ENCODE measurements around the gene IGF2BP3. TPM values are rescaled to one million over a fixed set of nuclear protein-coding genes. Genes with fewer than 3 reads are reported as not detected.

The IGF2BP3 gene
- total and polyA plus RNA-seq, 8 donors: 0.09 to 1.3 (median 0.55) TPM

- Histone ChIP-seq H3K36me3 (no peaks in the 10 kb centered on the region), H3K27me3 (peaks cover 0 to 21% (median 10%) of the 10 kb centered on the region in 4 donors), H3K4me1 (peaks cover 0 to 2% (median 0%) of the 10 kb centered on the region in 3 donors), H3K4me3 (no peak overlapping the region), H3K9me3 (no peaks in the 10 kb centered on the region), H3K27ac (no peak overlapping the region)
- ATAC-seq (peak in 3 of 4 donors; percentile 61 to 73 (median 72)), DNase-seq (no peak), FAIRE-seq (no peak)
- intact Hi-C loops (cut with DNase I): no loop called here
- TF ChIP-seq CTCF (IDR thresholded peaks at IDR 0.05): no peak
- WGBS, 2 donors: 17 to 20% methylated on average over 2 of the region's 2 CpGs
These were observed 7.4 kb downstream of the IGF2BP3 start for GRCh38 chr7:23462846-23463245.

GRCh38 chr7:23458044-23458443 is 12.2 kb downstream of the IGF2BP3 start:
- intact Hi-C loops (cut with DNase I): no loop called here
- no peak for FAIRE-seq
- Histone ChIP-seq H3K9me3 (no peaks in the 10 kb centered on the region), H3K27ac (no peak overlapping the region), H3K4me1 (no peaks in the 10 kb centered on the region), H3K36me3 (no peaks in the 10 kb centered on the region), H3K27me3 (peaks cover 0 to 11% (median 0%) of the 10 kb centered on the region in 4 donors), H3K4me3 (no peak overlapping the region)
- 67 to 84% methylated on average over 3 of the region's 3 CpGs for WGBS, 2 donors
- no peak for TF ChIP-seq CTCF (IDR thresholded peaks at IDR 0.05)
- DNase-seq: no peak
- ATAC-seq: no peak

- Histone ChIP-seq H3K27ac (no peak overlapping the region), H3K27me3 (peaks cover 0 to 9% (median 0%) of the 10 kb centered on the region in 4 donors), H3K36me3 (no peaks in the 10 kb centered on the region), H3K9me3 (no peaks in the 10 kb centered on the region), H3K4me1 (no peaks in the 10 kb centered on the region), H3K4me3 (no peak overlapping the region)
- no peak for TF ChIP-seq CTCF (IDR thresholded peaks at IDR 0.05)
- intact Hi-C loops (cut with DNase I): no loop called here
- ATAC-seq: no peak
- no peak for FAIRE-seq
- WGBS, 2 donors: 77 to 87% methylated on average over 3 of the region's 3 CpGs
- DNase-seq: no peak
These were observed 14.2 kb downstream of the IGF2BP3 start for GRCh38 chr7:23456093-23456492.

GRCh38 chr7:23454881-23455526 is 15.3 kb downstream of the IGF2BP3 start:
- no peaks in the 10 kb centered on the region for H3K4me1 ChIP-seq
- DNase-seq (no peak), FAIRE-seq (no peak), ATAC-seq (no peak)
- WGBS, 2 donors: 71 to 84% methylated on average over 5 of the region's 5 CpGs
- H3K27me3 ChIP-seq: peaks cover 0 to 9% (median 0%) of the 10 kb centered on the region in 4 donors
- H3K9me3 ChIP-seq: no peaks in the 10 kb centered on the region
- H3K27ac ChIP-seq: no peak overlapping the region
- intact Hi-C loops (cut with DNase I): no loop called here
- no peak overlapping the region for H3K4me3 ChIP-seq
- TF ChIP-seq CTCF (IDR thresholded peaks at IDR 0.05): no peak
- H3K36me3 ChIP-seq: no peaks in the 10 kb centered on the region

- Histone ChIP-seq H3K36me3 (no peaks in the 10 kb centered on the region), H3K27me3 (peaks cover 0 to 4% (median 0%) of the 10 kb centered on the region in 4 donors), H3K4me1 (no peaks in the 10 kb centered on the region), H3K9me3 (no peaks in the 10 kb centered on the region), H3K4me3 (no peak overlapping the region), H3K27ac (no peak overlapping the region)
- WGBS, 2 donors: 72 to 82% methylated on average over 6 of the region's 6 CpGs
- no peak for FAIRE-seq
- intact Hi-C loops (cut with DNase I): no loop called here
- no peak for DNase-seq
- ATAC-seq: no peak
- TF ChIP-seq CTCF (IDR thresholded peaks at IDR 0.05): no peak
These were observed 19.8 kb downstream of the IGF2BP3 start for GRCh38 chr7:23450518-23450917.

Data from pancreas (tissue), 10 donors.